HG02623 (cell line): ENCODE measurements around the gene COL4A1.

Source experiments
- ATAC-seq: cut with Tn5 transposase; IDR thresholded peaks from one replicate; pipeline ENCODE4 v1.9.1; 2021; ENCODE audit warnings: moderate library complexity; ENCODE audit not compliant: unreplicated experiment

COL4A1 gene

GRCh38 chr13:110177790-110178189 lies 129.2 kb downstream of the COL4A1 start:
- ATAC-seq: no peak

- ATAC-seq: no peak
These were observed 130.5 kb downstream of the COL4A1 start for GRCh38 chr13:110176431-110176830.

DNA sequence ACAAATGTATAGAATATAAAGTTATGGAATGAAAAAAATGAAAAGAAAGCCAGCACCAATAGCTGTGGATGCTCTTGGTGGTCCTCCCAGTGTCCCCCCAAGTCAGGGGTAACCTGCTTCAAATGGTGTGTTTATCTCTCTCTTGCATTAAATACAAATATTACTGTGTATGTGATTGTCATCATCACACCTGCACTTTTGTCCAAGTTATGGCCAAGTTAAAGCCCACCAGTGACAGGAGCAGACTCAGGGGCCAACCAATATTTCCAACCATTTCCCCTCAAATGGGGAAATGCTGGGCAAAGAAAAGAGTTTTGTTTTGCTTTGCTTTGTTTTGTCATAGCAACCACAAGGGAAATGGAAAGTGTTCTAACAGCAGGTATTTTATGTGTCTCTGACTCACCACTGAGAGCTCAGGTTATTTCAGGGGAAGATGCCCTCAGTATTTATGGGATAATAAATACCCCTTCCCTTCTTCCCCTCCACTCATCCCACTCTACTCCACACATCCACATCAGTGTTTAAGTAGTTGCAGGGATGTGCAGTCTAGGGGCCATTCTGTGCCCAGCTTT lies 133.6 kb downstream of the COL4A1 start:
- ATAC-seq: no peak

DNA sequence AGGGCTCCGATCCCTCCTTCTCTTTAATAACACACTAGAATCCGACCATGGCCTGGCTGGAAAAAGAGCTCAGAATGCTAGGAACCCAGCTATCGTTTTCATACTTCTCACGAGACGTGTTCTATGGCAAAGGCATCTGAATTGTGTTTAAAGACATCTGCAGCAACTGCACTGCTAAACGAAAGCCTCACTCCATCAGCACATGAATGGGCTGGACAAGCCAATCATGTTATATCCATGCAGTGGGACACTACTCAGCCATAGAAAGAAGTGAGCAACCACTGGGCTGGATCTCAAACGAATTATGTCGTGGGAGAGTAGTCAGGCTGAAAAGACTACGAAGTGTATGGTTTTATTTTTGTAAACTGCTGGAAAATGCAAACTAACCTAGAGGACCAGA lies 136.1 kb downstream of the COL4A1 start:
- ATAC-seq: no peak

DNA sequence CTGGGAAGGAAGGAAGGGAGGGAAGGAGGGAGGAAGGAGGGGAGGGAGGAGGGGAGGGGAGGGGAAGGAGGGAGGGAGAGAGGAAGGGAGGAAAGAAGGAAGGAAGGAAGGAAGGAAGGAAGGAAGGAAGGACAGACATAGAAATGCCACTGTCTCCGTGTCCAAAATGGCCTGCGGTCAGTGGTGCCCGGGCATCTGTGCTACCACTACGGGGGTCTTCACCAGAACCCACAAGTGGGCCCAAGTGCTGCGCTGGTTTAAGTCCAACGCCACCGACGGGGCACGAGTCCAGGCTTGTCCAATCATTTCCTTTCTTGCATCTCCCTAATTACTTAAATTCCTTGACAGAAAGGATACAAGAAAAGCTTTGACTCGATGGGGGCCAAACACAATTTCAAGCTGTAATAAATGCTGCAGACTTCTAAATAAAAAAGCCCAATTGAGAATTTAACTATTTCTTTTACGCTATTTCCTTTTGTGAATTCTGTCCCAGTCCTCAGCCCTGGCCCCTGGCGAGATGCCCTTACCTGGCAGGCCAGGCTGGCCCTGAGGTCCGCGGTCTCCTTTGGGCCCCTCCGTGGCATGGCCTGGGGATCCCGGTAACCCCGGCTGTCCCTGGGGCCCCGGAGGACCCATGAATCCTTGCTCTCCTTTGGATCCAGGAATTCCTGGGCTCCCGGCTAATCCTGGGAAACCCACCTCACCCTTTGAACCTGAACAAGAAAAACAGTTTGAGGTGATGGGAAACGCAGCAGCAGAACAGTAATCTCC lies 136.8 kb downstream of the COL4A1 start:
- ATAC-seq: no peak

GRCh38 chr13:110168999-110169933 lies 137.7 kb downstream of the COL4A1 start:
- no peak for ATAC-seq

GRCh38 chr13:110166598-110166997 lies 140.4 kb downstream of the COL4A1 start:
- ATAC-seq: no peak

DNA sequence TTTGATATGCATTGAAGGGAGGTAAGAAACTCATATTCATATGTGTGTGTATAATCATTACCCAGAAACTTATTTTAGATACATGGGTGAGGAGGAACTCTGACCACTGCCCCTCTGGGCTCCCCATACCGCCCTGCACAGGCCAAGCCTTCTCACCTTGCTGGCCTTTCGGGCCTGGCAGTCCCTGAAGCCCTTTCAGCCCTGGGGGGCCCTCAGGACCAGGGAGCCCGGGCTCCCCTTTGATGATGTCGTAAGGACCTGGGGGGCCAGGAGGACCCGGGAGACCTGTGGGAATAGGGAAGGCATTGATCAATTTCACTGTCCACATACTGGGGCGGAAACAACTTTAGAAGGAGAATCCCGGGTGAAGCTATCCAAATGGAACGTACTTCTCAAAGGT lies 142.3 kb downstream of the COL4A1 start:
- no peak for ATAC-seq

DNA sequence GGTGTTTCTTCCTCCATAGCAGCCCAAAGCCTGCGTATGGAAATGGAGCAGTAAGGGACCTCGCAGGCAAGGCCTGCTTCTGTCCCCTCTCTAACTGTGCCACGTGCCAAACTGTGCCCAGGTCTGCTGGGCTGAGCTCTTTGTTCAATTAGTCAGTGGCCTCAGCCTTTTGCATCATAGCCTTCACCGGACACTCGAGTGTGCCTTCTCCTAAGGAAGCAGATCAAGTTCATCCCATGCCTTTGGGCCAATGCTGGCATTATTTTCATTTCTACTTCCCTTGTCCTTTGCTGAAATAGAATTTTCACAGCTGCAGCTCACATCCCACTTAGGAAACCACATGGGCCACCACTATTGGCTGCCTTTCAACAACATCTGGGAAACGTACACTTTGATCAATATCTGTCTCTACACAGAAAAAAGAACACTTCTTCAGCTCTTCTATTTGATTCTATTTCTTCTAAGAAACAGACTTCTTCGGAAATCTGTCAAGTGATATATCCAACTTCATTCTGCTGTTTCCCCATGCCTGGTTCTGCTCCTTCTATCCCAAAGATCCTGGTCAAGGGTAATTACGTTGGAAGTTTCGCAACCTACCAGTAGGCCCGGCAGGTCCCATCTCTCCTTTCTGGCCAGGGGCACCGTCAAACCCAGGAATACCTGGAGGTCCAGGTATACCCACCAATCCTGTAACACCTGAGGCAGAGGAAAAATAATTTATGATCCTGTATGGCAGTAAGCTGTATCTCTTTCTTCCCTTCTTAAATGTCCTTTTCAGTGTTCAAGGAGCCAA lies 143.9 kb downstream of the COL4A1 start:
- ATAC-seq: no peak

DNA sequence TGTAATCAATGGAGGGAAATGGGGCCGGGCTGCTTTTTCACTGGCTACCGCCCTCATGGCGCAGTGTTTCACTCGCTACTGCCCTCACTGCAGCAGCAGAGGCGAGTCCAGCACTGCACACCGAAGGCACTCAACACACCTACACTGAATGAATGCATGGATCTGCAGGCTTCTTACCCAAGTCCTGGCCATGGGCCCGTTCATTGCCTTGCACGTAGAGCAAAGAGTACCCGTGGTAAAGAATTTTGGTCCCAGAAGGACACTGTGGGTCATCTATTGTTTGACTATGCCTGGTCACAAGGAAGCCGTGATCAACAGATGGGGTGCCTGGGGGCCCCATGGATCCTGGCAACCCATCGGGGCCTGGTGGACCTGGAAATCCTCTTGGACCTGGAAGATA lies 144.9 kb downstream of the COL4A1 start:
- no peak for ATAC-seq

DNA sequence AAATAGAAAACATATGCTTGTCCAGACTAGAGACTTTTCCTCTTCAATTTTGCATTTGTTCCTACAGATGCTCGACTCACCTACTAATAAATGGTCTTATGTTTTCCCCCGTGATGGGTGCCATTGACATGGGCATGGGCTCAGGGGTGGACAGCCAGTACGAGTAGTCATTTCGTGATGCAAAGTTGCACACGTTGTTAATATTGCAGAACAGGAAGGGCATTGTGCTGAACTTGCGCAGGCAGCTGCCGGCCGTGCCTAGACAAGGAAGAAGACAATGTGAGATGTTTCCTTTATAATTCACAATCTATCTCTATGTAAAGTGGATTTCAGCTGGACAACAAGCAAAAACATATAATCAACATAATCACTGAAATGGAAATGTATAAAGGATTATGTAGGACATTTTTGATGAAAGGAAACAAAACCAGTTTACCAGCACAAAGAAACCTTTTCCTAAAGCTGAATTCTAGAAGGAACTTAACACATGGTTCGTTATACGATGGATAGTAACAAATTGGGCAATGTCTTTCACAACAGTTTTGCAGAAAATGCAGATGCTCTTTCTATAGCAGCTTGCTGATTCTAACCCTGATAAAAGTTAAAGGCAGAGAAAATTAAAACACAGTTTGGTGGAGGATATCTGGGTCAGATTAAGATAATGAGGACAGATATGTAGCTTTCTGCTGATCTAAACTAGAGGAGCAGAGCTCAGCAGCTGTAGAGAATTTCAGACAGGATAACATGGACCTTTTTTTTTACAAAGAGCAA lies 145.7 kb downstream of the COL4A1 start:
- ATAC-seq: no peak

DNA sequence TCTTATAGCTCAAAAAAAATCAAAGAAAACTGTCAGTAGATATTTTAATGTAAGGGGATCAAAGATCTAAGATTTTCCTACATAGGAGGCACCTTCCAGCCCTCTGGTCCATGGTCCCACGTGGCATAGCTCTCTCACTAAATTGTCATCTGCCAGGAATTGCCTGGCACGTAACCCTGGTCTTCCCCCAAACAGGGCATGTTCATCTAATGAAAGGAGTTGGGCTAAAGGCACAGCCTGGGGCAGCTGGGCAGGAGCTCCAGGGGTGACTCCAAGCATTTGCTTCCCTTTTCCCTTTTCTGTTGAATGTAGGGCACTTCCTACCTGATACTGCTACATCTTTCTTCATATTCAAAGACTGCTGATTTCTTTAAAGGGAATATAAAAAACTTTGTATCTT lies 148.7 kb downstream of the COL4A1 start:
- ATAC-seq: no peak

DNA sequence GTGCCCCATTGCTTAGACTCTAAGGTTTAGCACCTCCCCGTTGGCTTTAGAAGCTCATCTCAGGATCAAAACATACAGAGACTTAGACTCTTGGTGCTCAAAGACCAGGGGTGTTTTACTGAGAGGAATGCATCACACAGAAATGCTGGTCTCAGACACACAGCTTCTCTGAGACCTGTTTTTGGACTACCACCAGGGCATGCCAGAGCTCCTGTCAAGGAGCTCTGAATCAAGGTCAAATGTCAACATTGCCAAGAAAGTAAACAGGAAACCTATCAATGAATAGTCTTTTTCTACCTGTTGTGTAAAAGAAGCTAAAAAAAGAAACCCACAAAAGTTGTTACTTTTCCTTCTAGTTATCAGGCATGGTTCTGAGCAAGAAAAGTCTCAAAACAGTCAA lies 149.2 kb downstream of the COL4A1 start:
- ATAC-seq: no peak

- no peak for ATAC-seq
These were observed 150.5 kb downstream of the COL4A1 start for GRCh38 chr13:110156301-110157049.

- ATAC-seq: no peak
These were observed 151.9 kb downstream of the COL4A1 start for GRCh38 chr13:110155072-110155471.

- no peak for ATAC-seq
These were observed 152.5 kb downstream of the COL4A1 start for GRCh38 chr13:110154410-110154933.

GRCh38 chr13:110152351-110152750 lies 154.6 kb downstream of the COL4A1 start:
- no peak for ATAC-seq

- ATAC-seq: no peak
These were observed 155.5 kb downstream of the COL4A1 start for GRCh38 chr13:110151462-110151861.

DNA sequence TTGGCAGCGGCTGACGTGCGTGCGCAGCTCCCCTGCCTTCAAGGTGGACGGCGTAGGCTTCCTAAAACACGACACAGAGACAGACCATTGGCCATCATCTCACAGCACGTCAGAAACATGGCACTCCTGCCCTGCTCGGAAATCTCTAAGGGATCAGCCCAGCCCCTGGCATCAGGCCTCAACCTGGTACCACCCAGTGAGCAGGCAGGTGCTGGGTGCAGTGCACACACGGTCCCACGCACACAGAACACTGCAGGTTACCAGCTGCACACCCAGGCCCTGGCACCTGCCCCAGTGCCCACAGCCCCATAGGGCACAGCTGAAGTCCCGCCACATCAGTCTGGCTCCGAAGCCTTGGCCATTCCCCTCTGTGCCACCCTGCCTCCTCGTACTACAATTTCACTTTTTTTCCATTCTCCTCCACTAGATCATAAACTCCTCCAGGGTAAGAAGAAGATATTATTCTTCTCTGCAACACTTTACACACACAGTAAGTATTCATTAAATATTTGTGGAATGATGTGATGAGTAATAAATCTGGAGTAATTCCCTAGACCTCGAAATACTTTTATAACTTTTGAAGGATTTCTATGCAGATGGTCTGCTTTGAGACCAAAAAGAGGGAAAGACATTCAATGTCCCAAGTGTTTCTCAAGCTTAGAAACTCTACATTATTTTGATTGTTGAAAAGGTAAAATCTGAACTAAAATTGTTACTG lies 156.4 kb downstream of the COL4A1 start:
- ATAC-seq: no peak
